HL-60/S4 (cell line): ENCODE data around the gene SIGLEC1.

Experiments
- in situ Hi-C: fragments of 300-500 bp; cut with MboI; formaldehyde crosslinking; loops from 2 replicates; pipeline ENCODE4 v1.14.3; 2022; ENCODE audit warnings: low sequenced_read_pairs

The SIGLEC1 gene

DNA sequence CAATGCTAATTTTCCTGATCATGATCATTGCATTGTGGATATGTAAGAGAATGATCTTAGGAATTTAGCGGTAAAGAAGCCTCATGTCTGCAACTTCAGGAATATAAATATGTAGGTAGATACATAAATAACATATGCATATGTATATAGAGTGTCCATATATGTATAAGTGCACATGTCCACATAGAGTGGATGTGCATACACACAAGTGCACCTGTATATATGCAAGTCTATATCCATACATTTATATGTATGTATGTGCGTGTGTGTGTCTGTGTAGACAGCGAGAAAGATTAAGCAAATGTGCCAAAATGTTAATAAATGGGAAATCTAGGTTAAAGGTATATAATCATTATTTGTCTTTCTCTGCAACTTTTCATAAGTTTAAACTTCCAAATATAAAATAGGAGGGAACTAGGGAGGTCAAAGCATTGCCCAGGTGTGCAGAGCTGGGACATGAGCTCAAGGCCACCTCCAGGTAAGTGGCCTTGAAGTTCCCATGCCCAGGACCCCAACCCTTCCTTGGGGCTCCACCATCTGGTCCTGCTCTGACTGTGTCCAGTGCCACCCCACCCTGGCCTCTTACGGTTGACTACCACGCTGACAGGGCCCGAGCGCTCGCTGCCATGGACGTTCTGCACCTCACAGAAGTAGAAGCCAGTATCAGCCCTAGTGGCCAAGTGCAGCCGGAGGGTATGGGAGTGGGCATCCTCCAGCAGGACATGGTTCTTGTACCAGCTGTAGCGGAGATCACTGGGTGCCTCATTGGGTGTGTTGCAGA is 9.6 kb downstream of the SIGLEC1 start:
- in situ Hi-C loops, result no loop called here

- in situ Hi-C loops, result no loop called here
These were observed 11.1 kb downstream of the SIGLEC1 start for GRCh38 chr20:3701061-3701998.

DNA sequence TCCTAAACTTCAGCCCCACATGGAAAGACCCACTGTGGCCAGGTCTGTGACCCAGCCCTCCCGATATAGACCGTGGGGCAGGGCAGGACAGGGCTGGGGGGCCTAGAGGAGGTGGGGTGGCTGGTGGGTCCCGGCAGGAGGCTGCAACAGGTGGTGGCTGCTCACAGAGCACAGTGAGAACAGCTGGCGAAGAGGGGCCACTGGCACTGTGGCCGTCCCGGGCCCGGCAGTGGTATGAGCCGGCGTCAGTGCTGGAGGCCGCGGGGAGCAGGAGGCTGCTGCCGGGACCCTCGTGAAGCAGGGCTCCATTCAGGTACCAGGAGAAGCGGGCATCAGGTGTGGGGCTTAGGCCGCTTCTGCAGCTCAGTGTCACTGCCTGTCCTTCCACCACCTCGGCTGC is 13.4 kb downstream of the SIGLEC1 start:
- in situ Hi-C loops, result loop anchor here (25.0 kb wide), 1 partner anchor 888 kb away; no protein-coding TSS in a partner anchor

DNA sequence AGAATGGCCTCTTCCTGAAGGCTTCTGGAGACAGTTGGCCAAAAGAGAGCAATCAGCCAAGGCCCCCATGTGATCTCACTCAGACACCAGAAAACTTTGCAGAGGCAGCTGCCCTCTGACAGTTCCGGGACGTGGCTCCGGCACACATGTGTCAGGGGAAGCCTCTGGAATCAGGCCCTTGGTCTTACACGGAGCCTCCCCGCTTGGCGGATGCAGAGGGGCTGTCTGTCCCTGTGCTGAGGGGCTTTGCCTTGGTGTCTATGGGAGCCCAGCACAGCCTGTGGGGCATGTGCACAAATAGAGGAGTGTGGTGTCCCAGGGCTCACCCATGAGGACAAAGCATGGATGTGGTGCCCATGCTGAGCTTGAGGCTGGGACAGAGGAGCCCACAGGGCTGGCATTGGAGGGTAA is 13.8 kb downstream of the SIGLEC1 start:
- in situ Hi-C loops, result loop anchor here (25.0 kb wide), 1 partner anchor 889 kb away; no protein-coding TSS in a partner anchor

DNA sequence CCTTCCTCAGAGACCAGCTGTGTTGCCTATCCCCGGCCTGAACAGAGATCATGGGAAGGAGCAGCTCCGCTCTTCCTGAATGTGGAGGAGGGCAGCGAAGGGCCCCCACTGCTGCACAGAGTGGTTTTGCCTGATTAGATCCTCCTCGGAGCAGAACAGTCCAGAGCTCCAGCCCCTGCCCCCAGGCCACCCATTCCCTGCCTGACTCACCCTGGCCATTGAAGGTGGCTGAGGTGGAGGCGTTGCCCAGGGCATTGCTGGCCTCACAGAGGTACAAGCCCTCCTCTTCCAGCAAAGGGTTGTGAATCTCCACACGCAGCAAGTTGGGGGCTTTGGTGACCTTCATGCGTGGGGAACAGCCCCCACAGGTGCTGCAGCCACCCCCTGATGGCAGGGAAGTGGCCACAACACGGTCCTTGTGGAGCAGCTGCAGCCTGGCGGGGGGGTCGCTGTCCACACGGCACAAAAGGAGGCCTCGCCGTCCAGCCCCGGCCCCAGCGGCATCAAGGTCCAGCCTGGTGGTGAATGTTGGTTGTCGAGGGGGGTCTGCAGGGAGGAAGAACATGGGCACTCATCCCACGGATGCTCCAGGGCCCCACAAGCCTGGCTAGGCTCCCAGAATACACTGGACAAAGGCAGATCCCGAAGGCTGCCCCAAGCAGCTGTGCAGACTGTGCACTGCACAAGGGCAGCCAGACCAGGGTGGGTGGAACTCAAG is 14.7 kb downstream of the SIGLEC1 start:
- in situ Hi-C loops, result loop anchor here (25.0 kb wide), 1 partner anchor 890 kb away; no protein-coding TSS in a partner anchor

GRCh38 chr20:3696745-3697587 is 15.4 kb downstream of the SIGLEC1 start:
- in situ Hi-C loops, result loop anchor here (25.0 kb wide), 1 partner anchor 890 kb away; no protein-coding TSS in a partner anchor

GRCh38 chr20:3696200-3696599 is 16.2 kb downstream of the SIGLEC1 start:
- in situ Hi-C loops, result loop anchor here (25.0 kb wide), 1 partner anchor 891 kb away; no protein-coding TSS in a partner anchor

DNA sequence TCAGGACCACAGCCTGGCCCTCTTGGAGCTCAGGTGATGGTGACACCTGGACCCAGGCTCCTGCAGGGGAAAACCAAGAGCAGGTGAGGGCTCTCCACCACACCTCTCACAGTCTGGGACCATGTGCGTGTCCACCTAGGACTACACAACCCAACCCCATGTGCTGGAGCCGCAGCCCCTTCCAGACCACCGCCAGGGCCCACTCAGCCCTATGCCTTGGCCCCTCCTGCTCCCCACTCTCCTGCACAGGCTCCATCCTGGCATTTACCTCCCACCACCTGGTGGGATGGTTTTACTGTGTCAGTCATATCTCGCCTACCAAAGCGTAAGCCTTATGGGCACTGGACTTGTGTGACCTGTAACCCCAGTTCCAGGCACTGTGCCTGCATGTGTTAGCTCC is 17.5 kb downstream of the SIGLEC1 start:
- in situ Hi-C loops, result loop anchor here (25.0 kb wide), 1 partner anchor 892 kb away; no protein-coding TSS in a partner anchor

DNA sequence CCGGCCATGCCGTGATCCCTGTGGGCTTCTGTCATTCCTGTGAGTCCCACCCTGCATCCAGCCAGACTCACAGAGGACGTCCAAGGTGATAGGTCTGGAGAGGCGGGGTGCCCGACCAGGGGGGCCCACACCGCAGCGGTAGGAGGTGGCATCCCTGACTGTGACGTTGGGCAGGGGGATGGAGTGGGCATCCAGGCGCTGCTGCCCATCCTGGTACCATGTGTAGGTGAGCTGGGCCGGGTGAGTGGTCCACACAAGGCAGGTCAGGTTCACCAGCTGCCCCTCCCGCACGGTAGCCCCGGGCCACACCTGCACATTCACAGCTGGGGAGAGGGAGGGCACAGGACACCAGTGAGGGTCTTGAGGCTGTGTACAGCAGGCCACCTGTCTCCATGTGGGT is 19.0 kb downstream of the SIGLEC1 start:
- in situ Hi-C loops, result loop anchor here (25.0 kb wide), 1 partner anchor 894 kb away; no protein-coding TSS in a partner anchor

DNA sequence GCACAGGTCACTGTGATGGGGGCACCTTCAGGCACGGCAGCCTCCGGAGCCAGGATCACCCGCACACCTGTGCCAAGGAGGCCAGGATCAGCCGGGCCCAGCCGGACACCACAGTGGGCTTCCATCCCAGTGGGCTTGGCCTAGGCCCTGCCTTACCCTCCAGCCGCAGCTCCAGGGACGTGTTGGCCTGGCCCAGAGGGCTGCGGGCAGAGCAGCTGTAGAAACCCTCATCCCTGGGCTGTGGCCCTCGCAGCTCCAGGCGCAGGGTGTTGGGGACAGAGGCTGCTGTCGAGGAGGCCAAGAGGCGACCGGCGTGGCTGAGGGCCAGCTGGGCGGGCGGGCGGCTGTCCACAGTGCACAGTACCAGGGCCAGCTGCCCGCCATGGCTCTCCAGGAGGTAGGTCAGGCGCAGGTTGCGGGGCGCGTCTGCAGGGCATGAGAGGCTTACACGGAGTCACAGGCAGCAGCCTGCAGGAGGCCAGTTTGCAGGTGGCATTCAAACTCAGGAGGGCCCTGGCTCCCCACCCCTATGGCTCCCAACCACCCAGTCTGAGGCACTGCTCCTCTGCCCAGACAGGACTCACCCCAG is 19.6 kb downstream of the SIGLEC1 start:
- in situ Hi-C loops, result loop anchor here (25.0 kb wide), 1 partner anchor 895 kb away; no protein-coding TSS in a partner anchor

DNA sequence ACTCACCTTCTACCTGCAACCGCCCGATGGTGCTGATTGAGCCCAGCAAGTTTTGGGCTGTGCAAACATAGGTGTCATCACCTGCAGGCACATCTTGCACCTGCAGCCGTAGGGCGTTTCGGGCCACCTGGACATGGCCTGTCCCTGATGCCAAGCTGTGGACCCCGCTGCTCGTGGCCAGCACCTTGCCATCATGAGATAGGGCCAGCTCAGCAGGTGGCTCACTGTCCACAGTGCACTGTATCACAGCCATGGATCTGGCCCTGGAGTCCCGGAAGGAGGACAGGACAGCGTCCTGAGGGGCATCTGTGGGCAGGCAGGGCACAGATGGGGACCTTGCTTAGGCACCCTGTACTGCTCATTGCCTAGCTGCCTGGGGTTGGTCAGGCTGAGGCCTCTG is 20.5 kb downstream of the SIGLEC1 start:
- in situ Hi-C loops, result loop anchor here (25.0 kb wide), 1 partner anchor 895 kb away; no protein-coding TSS in a partner anchor

GRCh38 chr20:3691306-3691705 is 21.1 kb downstream of the SIGLEC1 start:
- in situ Hi-C loops, result loop anchor here (25.0 kb wide), 1 partner anchor 896 kb away; no protein-coding TSS in a partner anchor

- in situ Hi-C loops, result loop anchor here (25.0 kb wide), 1 partner anchor 897 kb away; no protein-coding TSS in a partner anchor
These were observed 22.0 kb downstream of the SIGLEC1 start for GRCh38 chr20:3690413-3690812.

DNA sequence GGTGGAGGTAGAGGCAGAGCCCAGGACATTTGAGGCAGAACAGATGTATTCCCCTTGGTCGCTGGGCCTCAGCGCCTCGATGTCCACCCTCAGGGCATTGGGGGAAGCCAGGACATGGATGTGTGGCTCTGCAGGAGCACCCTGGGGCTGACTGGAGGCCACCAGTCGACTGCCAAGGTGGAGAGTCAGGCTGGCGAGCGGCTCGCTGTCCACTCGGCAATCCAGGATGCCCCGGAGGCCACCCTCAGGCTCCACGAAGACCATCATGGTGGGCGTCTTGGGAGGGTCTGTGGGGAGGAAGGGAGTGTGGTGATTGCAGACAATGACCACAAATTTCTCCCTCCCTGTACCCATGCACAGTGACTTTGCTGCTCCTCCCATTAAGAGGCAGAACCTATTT is 22.4 kb downstream of the SIGLEC1 start:
- in situ Hi-C loops, result loop anchor here (25.0 kb wide), 1 partner anchor 897 kb away; no protein-coding TSS in a partner anchor

GRCh38 chr20:3687655-3688054 is 24.7 kb downstream of the SIGLEC1 start:
- in situ Hi-C loops, result loop anchor here (25.0 kb wide), 1 partner anchor 900 kb away; no protein-coding TSS in a partner anchor

DNA sequence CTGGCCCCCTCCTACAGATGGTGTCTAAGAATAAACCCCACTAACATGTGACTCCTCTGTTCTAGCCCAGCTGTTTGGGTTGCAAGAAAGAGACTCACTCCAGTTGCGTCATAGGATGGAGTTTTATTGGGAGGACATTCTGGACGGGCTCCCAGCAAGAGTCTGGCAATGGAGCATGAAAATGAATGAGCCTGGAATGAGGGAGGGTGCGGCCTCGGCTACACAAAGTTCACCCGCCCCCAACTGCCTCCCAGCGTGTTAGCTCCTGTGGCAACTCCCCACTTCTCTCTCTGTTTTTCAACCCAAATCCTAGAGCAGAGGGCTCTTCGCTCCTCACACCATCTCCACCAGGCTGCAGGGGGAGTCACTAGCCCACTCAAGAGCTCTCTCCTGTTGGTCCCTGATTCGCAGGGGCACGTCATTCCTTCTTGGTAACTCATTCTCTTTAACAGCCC is 25.5 kb downstream of the SIGLEC1 start:
- in situ Hi-C loops, result loop anchor here (25.0 kb wide), 1 partner anchor 900 kb away; no protein-coding TSS in a partner anchor

DNA sequence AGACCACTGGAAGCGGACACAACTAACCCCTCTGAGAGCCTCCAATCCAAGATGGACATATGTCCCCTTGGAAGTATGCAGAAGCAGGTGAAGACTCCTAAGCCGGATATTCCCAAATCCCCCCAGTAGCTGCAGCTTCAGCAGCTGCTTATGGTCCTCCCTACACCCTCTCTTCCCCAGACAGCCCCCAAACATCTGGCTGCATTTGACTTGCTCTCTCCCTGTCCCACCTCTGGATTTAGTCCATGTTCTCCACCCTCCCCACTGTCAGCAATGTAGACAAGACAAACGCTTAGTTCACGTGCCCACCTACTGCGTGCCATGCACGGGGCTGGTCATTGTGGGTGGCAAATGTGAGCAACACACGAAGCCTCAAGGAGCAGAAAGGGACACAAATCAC is 26.0 kb downstream of the SIGLEC1 start:
- in situ Hi-C loops, result loop anchor here (25.0 kb wide), 1 partner anchor 901 kb away; no protein-coding TSS in a partner anchor

GRCh38 chr20:3685341-3685740 is 27.1 kb downstream of the SIGLEC1 start:
- in situ Hi-C loops, result loop anchor here (25.0 kb wide), 1 partner anchor 902 kb away; no protein-coding TSS in a partner anchor
